PFSK-1 (cell line): ENCODE results near the gene HLA-DMA.

ENCODE experiments used
- FOXP2 ChIP-seq: optimal IDR thresholded peaks from 2 replicates; pipeline ENCODE3; 2011; ENCODE audit warnings: borderline replicate concordance, control low read depth, inconsistent platforms; ENCODE audit not compliant: insufficient read depth; ENCODE audit errors: extremely low read length, extremely low read depth
- POLR2AphosphoS5 ChIP-seq: IDR thresholded peaks from 2 replicates; pipeline ENCODE4 v1.6.1; 2012; ENCODE audit warnings: low read depth, mild to moderate bottlenecking, control low read depth, low read length, moderate library complexity
- SIN3A ChIP-seq: IDR thresholded peaks from 2 replicates; pipeline ENCODE4 v1.6.1; 2012; ENCODE audit warnings: mild to moderate bottlenecking, low read length, moderate library complexity, borderline replicate concordance; ENCODE audit not compliant: insufficient read depth
- TAF1 ChIP-seq: IDR thresholded peaks from 2 replicates; pipeline ENCODE4 v1.6.1; 2012; ENCODE audit warnings: low read length, control low read depth, borderline replicate concordance; ENCODE audit not compliant: insufficient read depth
- TF ChIP-seq, protein P1 (sequence below), 2 experiments: IDR thresholded peaks; 2 replicates each; pipeline versions ENCODE4 v1.6.1 to v1.8.0; 2011 to 2012; ENCODE audit warnings: low read depth in 2 of 2, low read length in 2 of 2, control low read depth in 1 of 2, inconsistent platforms in 1 of 2, mild to moderate bottlenecking in 1 of 2, moderate library complexity in 1 of 2; ENCODE audit not compliant: insufficient read depth in 1 of 2

Gene HLA-DMA

DNA sequence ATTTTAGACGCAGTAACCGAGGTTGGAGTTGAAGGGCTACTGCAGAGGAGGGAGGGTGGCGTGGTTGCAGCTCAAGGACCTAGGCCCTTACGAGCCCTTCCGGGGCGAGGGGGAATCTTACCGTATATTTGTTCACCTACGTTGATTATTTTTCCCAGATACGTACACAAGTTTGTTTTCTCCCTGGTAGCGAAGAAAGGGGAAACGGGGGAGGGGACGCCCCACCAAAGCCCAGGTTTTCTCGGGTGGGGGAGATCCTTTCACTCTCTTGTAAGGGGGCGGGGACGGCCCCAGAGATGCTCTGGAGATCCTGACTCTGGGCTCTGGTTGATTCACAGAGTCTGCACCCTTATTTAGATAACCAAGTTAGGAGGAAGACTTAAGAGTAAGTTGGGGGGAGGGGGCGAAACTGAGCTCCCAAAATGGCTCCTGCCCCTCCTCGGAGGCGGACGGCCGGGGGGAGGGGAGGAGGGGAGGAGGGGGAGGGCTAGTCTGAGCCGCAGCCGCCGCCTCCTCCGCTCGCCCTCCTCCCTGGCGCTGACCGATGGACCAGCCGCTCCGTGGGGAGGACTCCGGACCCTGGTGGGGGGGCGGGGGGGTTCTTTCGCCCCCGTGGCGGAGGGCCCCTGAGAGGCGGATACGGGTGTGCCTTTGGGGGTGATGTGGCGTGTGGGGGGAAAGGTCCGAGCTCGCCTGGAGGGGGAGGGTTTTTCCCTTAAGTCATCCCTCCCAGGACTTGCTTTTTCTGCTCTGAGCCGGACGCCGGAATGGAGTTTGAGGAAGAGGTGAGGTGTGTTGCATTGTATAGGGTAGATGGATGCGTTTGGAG lies 17.7 kb upstream of the HLA-DMA start:
- TF ChIP-seq SIN3A (no peak), TAF1 (peak; percentile 71; the same call in 1 of the 2 replicates), POLR2AphosphoS5 (peak; percentile 51; the same call in 1 of the 2 replicates)

GRCh38 chr6:32969685-32970412 lies 17.0 kb upstream of the HLA-DMA start:
- TF ChIP-seq FOXP2 (no peak), SIN3A (peak; percentile 94; the same call in 1 of the 2 replicates), POLR2AphosphoS5 (peak; percentile 71), TAF1 (peak; percentile 91; the same call in 1 of the 2 replicates)
- TF ChIP-seq, protein P1, sequence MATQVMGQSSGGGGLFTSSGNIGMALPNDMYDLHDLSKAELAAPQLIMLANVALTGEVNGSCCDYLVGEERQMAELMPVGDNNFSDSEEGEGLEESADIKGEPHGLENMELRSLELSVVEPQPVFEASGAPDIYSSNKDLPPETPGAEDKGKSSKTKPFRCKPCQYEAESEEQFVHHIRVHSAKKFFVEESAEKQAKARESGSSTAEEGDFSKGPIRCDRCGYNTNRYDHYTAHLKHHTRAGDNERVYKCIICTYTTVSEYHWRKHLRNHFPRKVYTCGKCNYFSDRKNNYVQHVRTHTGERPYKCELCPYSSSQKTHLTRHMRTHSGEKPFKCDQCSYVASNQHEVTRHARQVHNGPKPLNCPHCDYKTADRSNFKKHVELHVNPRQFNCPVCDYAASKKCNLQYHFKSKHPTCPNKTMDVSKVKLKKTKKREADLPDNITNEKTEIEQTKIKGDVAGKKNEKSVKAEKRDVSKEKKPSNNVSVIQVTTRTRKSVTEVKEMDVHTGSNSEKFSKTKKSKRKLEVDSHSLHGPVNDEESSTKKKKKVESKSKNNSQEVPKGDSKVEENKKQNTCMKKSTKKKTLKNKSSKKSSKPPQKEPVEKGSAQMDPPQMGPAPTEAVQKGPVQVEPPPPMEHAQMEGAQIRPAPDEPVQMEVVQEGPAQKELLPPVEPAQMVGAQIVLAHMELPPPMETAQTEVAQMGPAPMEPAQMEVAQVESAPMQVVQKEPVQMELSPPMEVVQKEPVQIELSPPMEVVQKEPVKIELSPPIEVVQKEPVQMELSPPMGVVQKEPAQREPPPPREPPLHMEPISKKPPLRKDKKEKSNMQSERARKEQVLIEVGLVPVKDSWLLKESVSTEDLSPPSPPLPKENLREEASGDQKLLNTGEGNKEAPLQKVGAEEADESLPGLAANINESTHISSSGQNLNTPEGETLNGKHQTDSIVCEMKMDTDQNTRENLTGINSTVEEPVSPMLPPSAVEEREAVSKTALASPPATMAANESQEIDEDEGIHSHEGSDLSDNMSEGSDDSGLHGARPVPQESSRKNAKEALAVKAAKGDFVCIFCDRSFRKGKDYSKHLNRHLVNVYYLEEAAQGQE (IDR thresholded peaks at IDR 0.05; ENCODE audit: insufficient read depth in 1 of 2, low read depth in 2 of 2, low read length in 2 of 2) = peak in 1 of 2 experiments; percentile 78; a peak in 2 of 4 replicates

- TF ChIP-seq, protein P1 (IDR thresholded peaks at IDR 0.05; ENCODE audit: insufficient read depth in 1 of 2, low read depth in 2 of 2, low read length in 2 of 2) = no peak
- TF ChIP-seq SIN3A = peak; percentile 54; the same call in 1 of the 2 replicates
These were observed 16.2 kb upstream of the HLA-DMA start for GRCh38 chr6:32968867-32969684.

- peak; percentile 77 for TF ChIP-seq POLR2AphosphoS5
- TF ChIP-seq TAF1 = peak; percentile 59; the same call in 1 of the 2 replicates
- no peak for TF ChIP-seq SIN3A
These were observed 15.4 kb upstream of the HLA-DMA start, which contains the start of gene BRD2 for GRCh38 chr6:32968093-32968866. TSS of gene BRD2 (plus strand) at chr6:32968594. CDS start at chr6:32972899, 4,305 bp downstream.

- TF ChIP-seq POLR2AphosphoS5 (no peak; the same call in 1 of the 2 replicates), FOXP2 (no peak), TAF1 (no peak), SIN3A (no peak)
- TF ChIP-seq, protein P1 (IDR thresholded peaks at IDR 0.05; ENCODE audit: insufficient read depth in 1 of 2, low read depth in 2 of 2, low read length in 2 of 2) = no peak
These were observed 14.5 kb upstream of the HLA-DMA start for GRCh38 chr6:32967151-32968091.
